DMS53 treated with DMSO at 0.1 percent for 48 hours (cell line): ENCODE measurements around the gene FRS2.
A peak's percentile ranks its signal among the peaks of the same experiment; 100 is the strongest.

Source experiments
- DNase-seq: peaks from one replicate; lab custom pipeline; 2025; ENCODE audit not compliant: unreplicated experiment; lab: John Stamatoyannopoulos, UW

FRS2 gene

GRCh38 chr12:69524331-69524630 is 54.1 kb downstream of the FRS2 start:
- no peak for DNase-seq

- DNase-seq = no peak
Measured at GRCh38 chr12:69524755-69525469, 54.7 kb downstream of the FRS2 start.

- DNase-seq = no peak
Measured at GRCh38 chr12:69527506-69528272, 57.5 kb downstream of the FRS2 start.

- DNase-seq = no peak
Measured at GRCh38 chr12:69529021-69529420, 58.8 kb downstream of the FRS2 start.

- DNase-seq = no peak
Measured at GRCh38 chr12:69533844-69534243, 63.7 kb downstream of the FRS2 start.

GRCh38 chr12:69534389-69534822 is 64.2 kb downstream of the FRS2 start:
- no peak for DNase-seq

GRCh38 chr12:69540987-69541386 is 70.8 kb downstream of the FRS2 start:
- no peak for DNase-seq

- DNase-seq = no peak
Measured at GRCh38 chr12:69544087-69544486, 73.9 kb downstream of the FRS2 start.

GRCh38 chr12:69545081-69545480 is 74.9 kb downstream of the FRS2 start:
- DNase-seq = no peak

- no peak for DNase-seq
Measured at GRCh38 chr12:69546693-69547438, 76.7 kb downstream of the FRS2 start.

GRCh38 chr12:69548687-69549086 is 78.5 kb downstream of the FRS2 start:
- no peak for DNase-seq

- DNase-seq = no peak
Measured at GRCh38 chr12:69550569-69551350, 80.6 kb downstream of the FRS2 start.

GRCh38 chr12:69553628-69554248 is 83.5 kb downstream of the FRS2 start:
- peak; percentile 17 for DNase-seq

- DNase-seq = no peak
Measured at GRCh38 chr12:69555461-69555860, 85.3 kb downstream of the FRS2 start.

- no peak for DNase-seq
Measured at GRCh38 chr12:69556383-69556782, 86.2 kb downstream of the FRS2 start.

- DNase-seq = no peak
Measured at GRCh38 chr12:69563166-69563762, 93.1 kb downstream of the FRS2 start.

- DNase-seq = no peak
Measured at GRCh38 chr12:69566603-69567002, 96.4 kb downstream of the FRS2 start.

- DNase-seq = no peak
Measured at GRCh38 chr12:69569236-69569635, 99.0 kb downstream of the FRS2 start.

GRCh38 chr12:69570000-69570516 is 99.9 kb downstream of the FRS2 start:
- no peak for DNase-seq
